Astrocyte (in vitro differentiated cells and primary cell): Measurements from ENCODE around the gene PNKD.

Experiments
- CTCF ChIP-seq: IDR thresholded peaks from 2 replicates; pipeline ENCODE4 v1.5.1; 2011; ENCODE audit warnings: low read depth, mild to moderate bottlenecking, inconsistent platforms, low read length, moderate library complexity; ENCODE audit not compliant: insufficient read depth
- EZH2 ChIP-seq: IDR thresholded peaks from 2 replicates; pipeline ENCODE4 v1.6.1; 2012; ENCODE audit warnings: mild to moderate bottlenecking, low read length, inconsistent platforms; ENCODE audit not compliant: insufficient read depth

- TF ChIP-seq CTCF, result no peak
- no peak for TF ChIP-seq EZH2
Observed at GRCh38 chr2:218229239-218229638, 41.1 kb upstream of the PNKD start.
